Suprapubic skin (tissue), 4 donors: ENCODE results near the gene SV2C.

Source experiments
- POLR2A ChIP-seq, 2 donors: fragments of 450-650 bp; IDR thresholded peaks; one replicate each; pipeline ENCODE4 v1.6.1; 2017; ENCODE audit warnings: antibody characterized with exemption in 2 of 2, mild to moderate bottlenecking in 2 of 2, moderate library complexity in 2 of 2
- POLR2AphosphoS5 ChIP-seq, 3 donors: sonication (generic); formaldehyde crosslinking; IDR thresholded peaks; one replicate each; pipeline ENCODE4 v1.6.1; 2017; ENCODE audit warnings: antibody characterized with exemption in 3 of 3
- TF ChIP-seq, protein P1 (sequence below), 2 donors: fragments of 200-600 bp in 1 of 2; fragments of 450-650 bp in 1 of 2; sonication (generic) in 1 of 2; IDR thresholded peaks; one replicate each; pipeline ENCODE4 v1.5.1; 2016 to 2019; ENCODE audit warnings: antibody characterized with exemption in 2 of 2, mild to moderate bottlenecking in 1 of 2, moderate library complexity in 1 of 2

DNA sequence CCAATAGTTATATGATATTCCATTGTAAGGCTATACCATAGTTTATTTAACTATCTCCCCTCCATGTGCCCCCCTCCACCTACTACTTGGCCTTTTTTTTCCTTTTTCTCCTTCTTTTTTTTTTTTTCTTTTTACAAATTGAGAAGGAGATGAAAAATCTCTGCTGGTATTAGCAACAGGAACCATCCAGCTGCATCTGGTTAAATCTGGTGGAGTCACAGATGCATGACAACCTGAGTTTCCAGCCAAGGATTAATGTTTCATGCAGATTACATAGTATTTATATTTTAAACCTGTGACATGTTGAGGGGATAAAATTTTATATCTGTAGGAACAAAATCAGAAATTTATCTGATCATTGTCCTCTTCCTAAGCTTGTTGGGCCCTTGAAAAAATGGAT, 191.4 kb downstream of the SV2C start:
- TF ChIP-seq, protein P1, sequence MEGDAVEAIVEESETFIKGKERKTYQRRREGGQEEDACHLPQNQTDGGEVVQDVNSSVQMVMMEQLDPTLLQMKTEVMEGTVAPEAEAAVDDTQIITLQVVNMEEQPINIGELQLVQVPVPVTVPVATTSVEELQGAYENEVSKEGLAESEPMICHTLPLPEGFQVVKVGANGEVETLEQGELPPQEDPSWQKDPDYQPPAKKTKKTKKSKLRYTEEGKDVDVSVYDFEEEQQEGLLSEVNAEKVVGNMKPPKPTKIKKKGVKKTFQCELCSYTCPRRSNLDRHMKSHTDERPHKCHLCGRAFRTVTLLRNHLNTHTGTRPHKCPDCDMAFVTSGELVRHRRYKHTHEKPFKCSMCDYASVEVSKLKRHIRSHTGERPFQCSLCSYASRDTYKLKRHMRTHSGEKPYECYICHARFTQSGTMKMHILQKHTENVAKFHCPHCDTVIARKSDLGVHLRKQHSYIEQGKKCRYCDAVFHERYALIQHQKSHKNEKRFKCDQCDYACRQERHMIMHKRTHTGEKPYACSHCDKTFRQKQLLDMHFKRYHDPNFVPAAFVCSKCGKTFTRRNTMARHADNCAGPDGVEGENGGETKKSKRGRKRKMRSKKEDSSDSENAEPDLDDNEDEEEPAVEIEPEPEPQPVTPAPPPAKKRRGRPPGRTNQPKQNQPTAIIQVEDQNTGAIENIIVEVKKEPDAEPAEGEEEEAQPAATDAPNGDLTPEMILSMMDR (IDR thresholded peaks at IDR 0.05): no peak
- no peak for TF ChIP-seq POLR2A (IDR thresholded peaks at IDR 0.05)
- no peak for TF ChIP-seq POLR2AphosphoS5 (IDR thresholded peaks at IDR 0.05)
